ENCODE results near the gene CXCL17.

DNA sequence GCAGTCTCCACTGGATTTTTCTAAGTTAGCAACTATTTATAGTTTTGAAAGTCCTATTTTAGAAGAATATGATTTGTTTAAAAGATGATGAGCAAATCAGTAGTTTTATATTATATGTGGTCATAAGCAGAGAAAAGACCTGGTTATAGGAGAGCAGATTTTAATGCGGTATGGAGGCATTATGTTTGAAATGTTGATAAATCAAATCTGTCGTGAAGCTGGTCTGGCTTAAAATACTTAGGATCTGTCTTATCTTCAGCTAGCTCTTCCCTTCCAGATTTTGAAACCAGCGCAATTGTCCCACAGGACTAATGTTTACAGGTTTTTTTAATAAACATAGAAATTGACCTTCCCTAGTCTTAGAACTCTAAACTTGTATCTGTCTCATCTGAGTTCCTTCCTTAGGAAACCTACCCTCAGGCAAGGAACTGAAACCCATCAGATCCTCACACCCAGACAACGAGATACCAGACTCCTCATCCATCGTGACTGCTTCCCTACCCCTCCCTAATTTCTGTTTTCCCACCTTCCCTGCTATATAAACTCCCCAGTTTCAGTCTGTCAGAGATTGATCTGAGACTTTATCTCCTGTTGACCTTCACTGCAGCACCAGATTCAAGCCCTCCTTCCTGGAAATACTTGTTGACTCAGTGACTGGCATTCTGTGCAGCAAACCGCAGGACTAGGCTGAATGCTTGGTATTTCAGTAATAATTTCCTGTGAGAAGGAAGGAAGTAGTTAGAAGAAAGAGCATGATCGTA is 37.8 kb upstream of the CXCL17 start:
- TF ChIP-seq CTCF (optimal IDR thresholded peaks at IDR 0.05 in 1 of 3, IDR thresholded peaks at IDR 0.05 in 1 of 3, conservative IDR thresholded peaks at IDR 0.05 in 1 of 3; ENCODE audit: extremely low read depth in 1 of 3, insufficient read depth in 2 of 3, low read length in 3 of 3) (no peak), EZH2 (IDR thresholded peaks at IDR 0.05; ENCODE audit: low read length) (no peak)

All from keratinocyte (primary cell).